HepG2 (cell line): Measurements from ENCODE around the gene RETREG2. TPM values are rescaled to one million over a fixed set of nuclear protein-coding genes. Genes with fewer than 3 reads are reported as not detected.

ENCODE experiments used
- ARID2 ChIP-seq: sonication (generic); formaldehyde crosslinking; IDR thresholded peaks from 2 replicates; pipeline ENCODE4 v1.8.1; 2022; ENCODE audit warnings: mild to moderate bottlenecking, missing genetic modification reagents, borderline replicate concordance
- FOXO1 ChIP-seq: sonication (generic); formaldehyde crosslinking; IDR thresholded peaks from 2 replicates; pipeline ENCODE4 v1.4.0; 2020; ENCODE audit warnings: missing genetic modification reagents
- GLI4 ChIP-seq: sonication (generic); formaldehyde crosslinking; IDR thresholded peaks from 2 replicates; pipeline ENCODE4 v1.5.1; 2020; ENCODE audit warnings: missing genetic modification reagents, mild to moderate bottlenecking, moderate library complexity, borderline replicate concordance
- IRF2 ChIP-seq: IDR thresholded peaks from 2 replicates; pipeline ENCODE4 v1.6.1; 2018; ENCODE audit warnings: missing genetic modification reagents, missing compliant biosample characterization
- KAT7 ChIP-seq: IDR thresholded peaks from 2 replicates; pipeline ENCODE4 v1.6.1; 2018; ENCODE audit warnings: borderline replicate concordance, missing compliant biosample characterization
- LCORL ChIP-seq, 2 experiments: fragments of 450-650 bp in 1 of 2; sonication (generic) in 1 of 2; formaldehyde crosslinking in 1 of 2; IDR thresholded peaks; 2 replicates each; pipeline versions ENCODE4 v1.5.0 to v1.6.1; 2017 to 2020; ENCODE audit warnings: antibody characterized with exemption in 1 of 2, missing genetic modification reagents in 1 of 2
- MIER3 ChIP-seq: IDR thresholded peaks from 2 replicates; pipeline ENCODE4 v1.6.1; 2016; ENCODE audit warnings: missing compliant biosample characterization, borderline replicate concordance
- NR3C1 ChIP-seq: sonication (generic); formaldehyde crosslinking; IDR thresholded peaks from 2 replicates; pipeline ENCODE4 v1.4.0; 2020; ENCODE audit warnings: missing genetic modification reagents
- POLR2AphosphoS5 ChIP-seq: IDR thresholded peaks from 2 replicates; pipeline ENCODE4 v1.6.1; 2012; ENCODE audit warnings: low read depth, low read length
- SAFB2 ChIP-seq: sonication (generic); formaldehyde crosslinking; IDR thresholded peaks from 2 replicates; pipeline ENCODE4 v1.5.1; 2020; ENCODE audit warnings: missing genetic modification reagents, low read depth, mild to moderate bottlenecking, borderline replicate concordance
- TEAD2 ChIP-seq: sonication (generic); formaldehyde crosslinking; IDR thresholded peaks from 2 replicates; pipeline ENCODE4 v1.9.0; 2021; ENCODE audit warnings: missing genetic modification reagents
- TMF1 ChIP-seq: sonication (generic); formaldehyde crosslinking; IDR thresholded peaks from 2 replicates; pipeline ENCODE4 v1.8.1; 2022; ENCODE audit warnings: low read depth, missing genetic modification reagents
- ZEB1 ChIP-seq: IDR thresholded peaks from 2 replicates; pipeline ENCODE4 v1.6.1; 2012; ENCODE audit warnings: mild to moderate bottlenecking, low read depth, inconsistent platforms; ENCODE audit not compliant: insufficient replicate concordance
- ZNF143 ChIP-seq: sonication (generic); formaldehyde crosslinking; IDR thresholded peaks from 2 replicates; pipeline ENCODE4 v1.4.0; 2020; ENCODE audit warnings: missing genetic modification reagents
- ZNF335 ChIP-seq: sonication (generic); formaldehyde crosslinking; IDR thresholded peaks from 2 replicates; pipeline ENCODE4 v1.4.0; 2020; ENCODE audit warnings: missing genetic modification reagents
- ZNF749 ChIP-seq: sonication (generic); formaldehyde crosslinking; IDR thresholded peaks from 2 replicates; pipeline ENCODE4 v1.8.0; 2022; ENCODE audit warnings: mild to moderate bottlenecking, missing genetic modification reagents, moderate library complexity, borderline replicate concordance
- ZNF850 ChIP-seq: sonication (generic); formaldehyde crosslinking; conservative IDR thresholded peaks from 2 replicates; pipeline ENCODE4 v1.9.0; 2021; ENCODE audit warnings: mild to moderate bottlenecking, missing genetic modification reagents
- ZZZ3 ChIP-seq: sonication (generic); formaldehyde crosslinking; IDR thresholded peaks from 2 replicates; pipeline ENCODE4 v1.4.0; 2020; ENCODE audit warnings: missing genetic modification reagents, mild to moderate bottlenecking, borderline replicate concordance
- polyA plus RNA-seq, 8 experiments: library from polyadenylated mRNA; depleted of rRNA in 3 of 8; stranded (reverse) in 7 of 8; unstranded in 1 of 8; fragments of >200 nt; fragmentation: Illumina TruSeq in 4 of 8; extraction: Trizol in 4 of 8; gene quantifications; 2 replicates each; pipeline versions ENCODE4 v1.2.1 to v1.2.3, GENCODE V29; 2011 to 2016; ENCODE audit warnings: low read depth in 4 of 8, missing spikeins in 1 of 8, mixed read lengths in 1 of 8; ENCODE audit not compliant: insufficient read depth in 1 of 8
- total RNA-seq, 5 experiments: library from RNA; depleted of rRNA; stranded (reverse); fragments of >200 nt; fragmentation: Illumina TruSeq; extraction: Trizol; gene quantifications; 2 replicates each; pipeline ENCODE4 v1.2.3, GENCODE V29; 2016; ENCODE audit warnings: low read depth in 1 of 5
- TF ChIP-seq, protein P1 (sequence below): sonication (generic); formaldehyde crosslinking; IDR thresholded peaks from 2 replicates; pipeline ENCODE4 v1.4.0; 2020; ENCODE audit warnings: missing genetic modification reagents, borderline replicate concordance
- TF ChIP-seq, protein P2 (sequence below): sonication (generic); formaldehyde crosslinking; IDR thresholded peaks from 2 replicates; pipeline ENCODE4 v1.8.0; 2022; ENCODE audit warnings: mild to moderate bottlenecking, missing genetic modification reagents, moderate library complexity
- TF ChIP-seq, protein P3 (sequence below): sonication (generic); formaldehyde crosslinking; IDR thresholded peaks from 2 replicates; pipeline ENCODE4 v1.9.0; 2022; ENCODE audit warnings: missing genetic modification reagents, mild to moderate bottlenecking, borderline replicate concordance
- TF ChIP-seq, protein P4 (sequence below): sonication (generic); formaldehyde crosslinking; IDR thresholded peaks from 2 replicates; pipeline ENCODE4 v1.5.1; 2020; ENCODE audit warnings: missing genetic modification reagents, mild to moderate bottlenecking, borderline replicate concordance

Gene RETREG2
- total and polyA plus RNA-seq, 2 of the 13 experiments (the other 11 are each of a cell fraction or from before 2014, with no cell fraction given) = 86.0 to 134 TPM

DNA sequence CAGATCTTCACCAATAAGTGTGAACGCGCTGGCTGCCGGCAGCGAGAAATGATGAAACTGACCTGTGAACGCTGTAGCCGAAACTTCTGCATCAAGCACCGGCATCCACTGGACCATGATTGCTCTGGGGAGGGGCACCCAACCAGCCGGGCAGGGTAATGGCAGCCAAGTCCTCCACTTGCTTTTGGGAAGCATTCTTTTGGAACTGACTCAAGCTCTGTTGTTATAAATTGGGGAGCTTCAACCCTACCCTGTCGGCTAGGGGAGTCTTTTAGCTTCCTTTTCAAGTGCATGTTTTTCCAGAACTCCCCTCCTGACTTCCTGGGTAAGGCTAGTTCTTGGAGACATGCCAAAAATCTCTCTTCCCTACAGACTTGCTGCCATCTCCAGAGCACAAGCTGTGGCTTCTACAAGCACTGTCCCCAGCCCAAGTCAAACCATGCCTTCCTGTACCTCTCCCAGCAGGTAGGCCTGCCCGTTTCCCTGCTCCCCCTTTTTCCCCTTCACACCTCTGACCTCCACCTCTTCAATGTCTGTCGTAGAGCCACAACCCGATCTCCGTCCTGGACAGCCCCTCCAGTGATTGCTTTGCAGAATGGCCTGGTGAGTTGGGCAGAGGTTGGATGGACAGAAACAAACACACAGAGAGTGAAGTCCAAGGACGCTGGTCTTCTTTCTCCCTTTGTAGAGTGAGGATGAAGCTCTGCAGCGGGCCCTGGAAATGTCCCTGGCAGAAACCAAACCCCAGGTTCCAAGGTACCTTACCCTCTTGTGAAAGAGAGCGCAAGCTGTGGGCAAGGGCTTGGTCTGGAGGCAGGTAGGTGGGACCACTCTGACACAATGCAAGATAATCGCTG lies 30.0 kb downstream of the RETREG2 start (continued):
- TF ChIP-seq IRF2 (CRISPR knock-in tag) (peak; percentile 72; the same call in 1 of the 2 replicates), KAT7 (CRISPR knock-in tag) (peak; percentile 32; the same call in 1 of the 2 replicates), TMF1 (0 out of 2 replicates have a peak, but pooled peaks have one; percentile 18), ZZZ3 (CRISPR knock-in tag) (no peak), ZNF143 (CRISPR knock-in tag) (no peak), SAFB2 (no peak; the same call in 1 of the 2 replicates), POLR2AphosphoS5 (peak; percentile 82), MIER3 (CRISPR knock-in tag) (no peak), ZNF850 (no peak), NR3C1 (no peak), LCORL (IDR thresholded peaks at IDR 0.05) (no peak), LCORL (CRISPR knock-in tag; IDR thresholded peaks at IDR 0.05) (peak; percentile 91), ARID2 (no peak), FOXO1 (peak; percentile 91), GLI4 (no peak; the same call in 1 of the 2 replicates), ZEB1 (no peak), ZNF749 (CRISPR knock-in tag) (peak; percentile 23; the same call in 1 of the 2 replicates), TEAD2 (CRISPR knock-in tag) (no peak), ZNF335 (CRISPR knock-in tag) (0 out of 2 replicates have a peak, but pooled peaks have one; percentile 40)
- TF ChIP-seq, protein P1, sequence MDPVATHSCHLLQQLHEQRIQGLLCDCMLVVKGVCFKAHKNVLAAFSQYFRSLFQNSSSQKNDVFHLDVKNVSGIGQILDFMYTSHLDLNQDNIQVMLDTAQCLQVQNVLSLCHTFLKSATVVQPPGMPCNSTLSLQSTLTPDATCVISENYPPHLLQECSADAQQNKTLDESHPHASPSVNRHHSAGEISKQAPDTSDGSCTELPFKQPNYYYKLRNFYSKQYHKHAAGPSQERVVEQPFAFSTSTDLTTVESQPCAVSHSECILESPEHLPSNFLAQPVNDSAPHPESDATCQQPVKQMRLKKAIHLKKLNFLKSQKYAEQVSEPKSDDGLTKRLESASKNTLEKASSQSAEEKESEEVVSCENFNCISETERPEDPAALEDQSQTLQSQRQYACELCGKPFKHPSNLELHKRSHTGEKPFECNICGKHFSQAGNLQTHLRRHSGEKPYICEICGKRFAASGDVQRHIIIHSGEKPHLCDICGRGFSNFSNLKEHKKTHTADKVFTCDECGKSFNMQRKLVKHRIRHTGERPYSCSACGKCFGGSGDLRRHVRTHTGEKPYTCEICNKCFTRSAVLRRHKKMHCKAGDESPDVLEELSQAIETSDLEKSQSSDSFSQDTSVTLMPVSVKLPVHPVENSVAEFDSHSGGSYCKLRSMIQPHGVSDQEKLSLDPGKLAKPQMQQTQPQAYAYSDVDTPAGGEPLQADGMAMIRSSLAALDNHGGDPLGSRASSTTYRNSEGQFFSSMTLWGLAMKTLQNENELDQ (CRISPR knock-in tag) = no peak
- TF ChIP-seq, protein P2, sequence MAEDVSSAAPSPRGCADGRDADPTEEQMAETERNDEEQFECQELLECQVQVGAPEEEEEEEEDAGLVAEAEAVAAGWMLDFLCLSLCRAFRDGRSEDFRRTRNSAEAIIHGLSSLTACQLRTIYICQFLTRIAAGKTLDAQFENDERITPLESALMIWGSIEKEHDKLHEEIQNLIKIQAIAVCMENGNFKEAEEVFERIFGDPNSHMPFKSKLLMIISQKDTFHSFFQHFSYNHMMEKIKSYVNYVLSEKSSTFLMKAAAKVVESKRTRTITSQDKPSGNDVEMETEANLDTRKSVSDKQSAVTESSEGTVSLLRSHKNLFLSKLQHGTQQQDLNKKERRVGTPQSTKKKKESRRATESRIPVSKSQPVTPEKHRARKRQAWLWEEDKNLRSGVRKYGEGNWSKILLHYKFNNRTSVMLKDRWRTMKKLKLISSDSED (CRISPR knock-in tag) = no peak
- TF ChIP-seq, protein P3, sequence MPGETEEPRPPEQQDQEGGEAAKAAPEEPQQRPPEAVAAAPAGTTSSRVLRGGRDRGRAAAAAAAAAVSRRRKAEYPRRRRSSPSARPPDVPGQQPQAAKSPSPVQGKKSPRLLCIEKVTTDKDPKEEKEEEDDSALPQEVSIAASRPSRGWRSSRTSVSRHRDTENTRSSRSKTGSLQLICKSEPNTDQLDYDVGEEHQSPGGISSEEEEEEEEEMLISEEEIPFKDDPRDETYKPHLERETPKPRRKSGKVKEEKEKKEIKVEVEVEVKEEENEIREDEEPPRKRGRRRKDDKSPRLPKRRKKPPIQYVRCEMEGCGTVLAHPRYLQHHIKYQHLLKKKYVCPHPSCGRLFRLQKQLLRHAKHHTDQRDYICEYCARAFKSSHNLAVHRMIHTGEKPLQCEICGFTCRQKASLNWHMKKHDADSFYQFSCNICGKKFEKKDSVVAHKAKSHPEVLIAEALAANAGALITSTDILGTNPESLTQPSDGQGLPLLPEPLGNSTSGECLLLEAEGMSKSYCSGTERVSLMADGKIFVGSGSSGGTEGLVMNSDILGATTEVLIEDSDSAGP (CRISPR knock-in tag) = peak; percentile 58
- TF ChIP-seq, protein P4, sequence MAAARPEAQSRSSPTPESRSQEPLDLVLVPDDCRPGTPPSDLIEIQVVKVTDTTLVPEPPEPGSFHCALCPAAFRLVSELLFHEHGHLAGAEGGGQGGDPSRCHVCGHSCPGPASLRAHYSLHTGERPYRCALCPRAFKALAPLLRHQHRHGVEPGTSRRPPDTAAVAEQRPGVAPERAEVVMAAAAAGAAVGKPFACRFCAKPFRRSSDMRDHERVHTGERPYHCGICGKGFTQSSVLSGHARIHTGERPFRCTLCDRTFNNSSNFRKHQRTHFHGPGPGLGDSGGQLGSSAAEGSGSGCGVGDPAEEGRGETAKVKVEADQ = peak; percentile 65; the same call in 1 of the 2 replicates
